ENCODE measurements around the gene TJP2.
"Not testable (repeated sequence)": the region's sequence is repeated elsewhere in the genome, so short reads cannot be mapped to it uniquely, and the experiment has no call there.

TJP2 gene

GRCh38 chr9:69293156-69293555 is 119.1 kb downstream of the TJP2 start:
- no peak for TF ChIP-seq CTCF (IDR thresholded peaks at IDR 0.05)
- no peak overlapping the region for H3K4me3 ChIP-seq
- DNase-seq (ENCODE audit: low spot score): no peak
- no peak overlapping the region for H3K27ac ChIP-seq

GRCh38 chr9:69295872-69296552 is 121.9 kb downstream of the TJP2 start:
- Histone ChIP-seq H3K4me3 (no peak overlapping the region), H3K27ac (no peak overlapping the region)
- TF ChIP-seq CTCF (IDR thresholded peaks at IDR 0.05): no peak
- DNase-seq (ENCODE audit: low spot score): no peak

- no peak overlapping the region for H3K4me3 ChIP-seq
- no peak overlapping the region for H3K27ac ChIP-seq
- DNase-seq (ENCODE audit: low spot score): no peak
- TF ChIP-seq CTCF (IDR thresholded peaks at IDR 0.05): no peak
Observed at GRCh38 chr9:69297300-69297980, 123.4 kb downstream of the TJP2 start.

GRCh38 chr9:69299315-69299714 is 125.2 kb downstream of the TJP2 start:
- H3K4me3 ChIP-seq: no peak overlapping the region
- no peak for TF ChIP-seq CTCF (IDR thresholded peaks at IDR 0.05)
- no peak for DNase-seq (ENCODE audit: low spot score)
- H3K27ac ChIP-seq: no peak overlapping the region

GRCh38 chr9:69299826-69300225 is 125.7 kb downstream of the TJP2 start:
- no peak overlapping the region for H3K4me3 ChIP-seq
- DNase-seq (ENCODE audit: low spot score): no peak
- no peak for TF ChIP-seq CTCF (IDR thresholded peaks at IDR 0.05)
- H3K27ac ChIP-seq: no peak overlapping the region

- no peak overlapping the region for H3K27ac ChIP-seq
- DNase-seq (ENCODE audit: low spot score): no peak
- H3K4me3 ChIP-seq: no peak overlapping the region
- no peak for TF ChIP-seq CTCF (IDR thresholded peaks at IDR 0.05)
Observed at GRCh38 chr9:69303331-69303730, 129.3 kb downstream of the TJP2 start.

- not testable (repeated sequence) for H3K27ac ChIP-seq; DNase-seq (ENCODE audit: low spot score); H3K4me3 ChIP-seq
Observed at GRCh38 chr9:69306895-69307445, 132.9 kb downstream of the TJP2 start.

All from coronary artery (tissue), 2 donors.